ENCODE measurements around the gene NHERF2.

DNA sequence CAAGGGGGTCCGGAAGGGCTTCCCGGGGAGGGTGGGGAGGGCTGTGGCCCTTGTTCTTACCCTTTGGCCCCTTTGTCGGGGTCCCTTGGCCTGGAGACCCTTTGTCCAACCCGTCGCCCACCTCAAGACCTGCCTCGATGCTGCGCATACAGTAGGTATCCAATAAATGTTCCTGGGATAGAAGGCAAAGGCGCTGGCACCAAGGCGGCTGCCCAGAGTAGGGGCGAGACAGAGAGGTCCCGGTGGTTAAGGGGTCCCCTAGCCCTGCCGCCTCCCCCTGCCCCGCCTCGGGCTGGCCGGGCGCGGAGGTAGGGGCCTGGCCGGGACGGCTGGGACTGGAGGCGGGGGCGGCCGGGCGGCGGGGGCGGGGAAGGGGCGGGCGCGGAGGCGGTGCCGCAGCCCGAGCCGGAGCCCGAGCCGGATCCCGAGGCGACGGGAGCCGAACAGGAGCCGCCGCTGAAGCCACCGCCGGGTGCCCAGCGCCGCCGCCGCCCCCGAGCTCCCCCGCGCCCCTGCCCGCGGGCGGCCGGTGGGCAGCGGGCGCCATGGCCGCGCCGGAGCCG lies at the start of gene NHERF2:
- TF ChIP-seq, protein P1, sequence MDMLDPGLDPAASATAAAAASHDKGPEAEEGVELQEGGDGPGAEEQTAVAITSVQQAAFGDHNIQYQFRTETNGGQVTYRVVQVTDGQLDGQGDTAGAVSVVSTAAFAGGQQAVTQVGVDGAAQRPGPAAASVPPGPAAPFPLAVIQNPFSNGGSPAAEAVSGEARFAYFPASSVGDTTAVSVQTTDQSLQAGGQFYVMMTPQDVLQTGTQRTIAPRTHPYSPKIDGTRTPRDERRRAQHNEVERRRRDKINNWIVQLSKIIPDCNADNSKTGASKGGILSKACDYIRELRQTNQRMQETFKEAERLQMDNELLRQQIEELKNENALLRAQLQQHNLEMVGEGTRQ (IDR thresholded peaks at IDR 0.05) = no peak
- TF ChIP-seq POLR2A (IDR thresholded peaks at IDR 0.05; ENCODE audit: low read length) = no peak
